Activated T-cell treated with anti-CD3 and anti-CD28 coated beads for 24 hours (primary cell): ENCODE results near the gene CCDC91.
A peak's percentile ranks its signal among the peaks of the same experiment; 100 is the strongest.
"Not testable (repeated sequence)": the region's sequence is repeated elsewhere in the genome, so short reads cannot be mapped to it uniquely, and the experiment has no call there.

Experiments
- DNase-seq: peaks from one replicate; pipeline ENCODE4 v3.0.0-alpha.2; 2020; ENCODE audit warnings: low read depth

CCDC91 gene

GRCh38 chr12:28232211-28232928 lies 42.1 kb downstream of the CCDC91 start:
- DNase-seq, result no peak

GRCh38 chr12:28234444-28234843 lies 44.2 kb downstream of the CCDC91 start:
- DNase-seq, result no peak

GRCh38 chr12:28235015-28235414 lies 44.8 kb downstream of the CCDC91 start:
- no peak for DNase-seq

GRCh38 chr12:28235985-28236384 lies 45.7 kb downstream of the CCDC91 start:
- no peak for DNase-seq

- DNase-seq, result no peak
These were observed 47.2 kb downstream of the CCDC91 start for GRCh38 chr12:28237423-28237822.

- DNase-seq, result no peak
These were observed 49.7 kb downstream of the CCDC91 start for GRCh38 chr12:28239918-28240317.

- no peak for DNase-seq
These were observed 50.6 kb downstream of the CCDC91 start for GRCh38 chr12:28240853-28241252.

GRCh38 chr12:28242129-28242495 lies 51.9 kb downstream of the CCDC91 start:
- DNase-seq, result no peak

- no peak for DNase-seq
These were observed 52.4 kb downstream of the CCDC91 start for GRCh38 chr12:28242496-28243309.

GRCh38 chr12:28243310-28243633 lies 53.0 kb downstream of the CCDC91 start:
- no peak for DNase-seq

GRCh38 chr12:28247806-28248205 lies 57.5 kb downstream of the CCDC91 start:
- DNase-seq, result no peak

- no peak for DNase-seq
These were observed 58.4 kb downstream of the CCDC91 start for GRCh38 chr12:28248555-28249145.

GRCh38 chr12:28253161-28253641 lies 62.9 kb downstream of the CCDC91 start:
- DNase-seq, result peak; percentile 42

GRCh38 chr12:28257411-28257810 lies 67.2 kb downstream of the CCDC91 start:
- DNase-seq, result no peak

- DNase-seq, result no peak
These were observed 68.7 kb downstream of the CCDC91 start for GRCh38 chr12:28258998-28259397.

- no peak for DNase-seq
These were observed 75.3 kb downstream of the CCDC91 start for GRCh38 chr12:28265435-28266042.

- not testable (repeated sequence) for DNase-seq
These were observed 77.8 kb downstream of the CCDC91 start for GRCh38 chr12:28267920-28268607.

- DNase-seq, result no peak
These were observed 78.5 kb downstream of the CCDC91 start for GRCh38 chr12:28268608-28269229.

GRCh38 chr12:28269851-28270250 lies 79.6 kb downstream of the CCDC91 start:
- no peak for DNase-seq

GRCh38 chr12:28278499-28278898 lies 88.2 kb downstream of the CCDC91 start:
- DNase-seq, result no peak

GRCh38 chr12:28278960-28279359 lies 88.7 kb downstream of the CCDC91 start:
- no peak for DNase-seq

- DNase-seq, result no peak
These were observed 96.1 kb downstream of the CCDC91 start for GRCh38 chr12:28286352-28286751.
